Trophoblast cell (in vitro differentiated cells and primary cell): ENCODE data around the gene BRD4.
"Not testable (repeated sequence)": the region's sequence is repeated elsewhere in the genome, so short reads cannot be mapped to it uniquely, and the experiment has no call there.

ENCODE experiments used
- DNase-seq, 2 donors: peaks; one replicate each; pipeline ENCODE4 v3.0.0-alpha.2; 2016
- H2AFZ ChIP-seq: 2 replicates; pipeline ENCODE4 v1.6.1; 2013; ENCODE audit warnings: low read length, moderate library complexity, mild to moderate bottlenecking; ENCODE audit not compliant: insufficient read depth, poor library complexity
- H2AK5ac ChIP-seq: 2 replicates; pipeline ENCODE4 v1.6.1; 2013; ENCODE audit warnings: mild to moderate bottlenecking, low read length
- H2BK120ac ChIP-seq: 2 replicates; pipeline ENCODE4 v1.6.1; 2013; ENCODE audit warnings: low read length, mild to moderate bottlenecking, moderate library complexity; ENCODE audit not compliant: insufficient read depth, poor library complexity
- H2BK12ac ChIP-seq: 2 replicates; pipeline ENCODE4 v1.6.1; 2013; ENCODE audit warnings: mild to moderate bottlenecking, low read length, moderate library complexity
- H2BK5ac ChIP-seq: 2 replicates; pipeline ENCODE4 v1.6.1; 2013; ENCODE audit warnings: low read length, low read depth, moderate library complexity, mild to moderate bottlenecking; ENCODE audit not compliant: poor library complexity
- H3K14ac ChIP-seq: 2 replicates; pipeline ENCODE4 v1.6.1; 2013; ENCODE audit warnings: mild to moderate bottlenecking, low read length
- H3K18ac ChIP-seq: 2 replicates; pipeline ENCODE4 v1.6.1; 2013; ENCODE audit warnings: mild to moderate bottlenecking, low read length
- H3K23ac ChIP-seq: 2 replicates; pipeline ENCODE4 v1.6.1; 2013; ENCODE audit warnings: low read length
- H3K27ac ChIP-seq: 2 replicates; pipeline ENCODE4 v1.5.1; 2013; ENCODE audit warnings: low read depth, mild to moderate bottlenecking, inconsistent platforms, low read length, moderate library complexity
- H3K27me3 ChIP-seq: 2 replicates; pipeline ENCODE4 v1.6.1; 2013; ENCODE audit warnings: inconsistent platforms, mild to moderate bottlenecking, low read length, moderate library complexity; ENCODE audit not compliant: insufficient read depth
- H3K36me3 ChIP-seq, 2 experiments: 1 replicate in 1 of 2; 2 replicates in 1 of 2; pipeline ENCODE4 v1.6.1; 2013; ENCODE audit warnings: low read length in 2 of 2, mild to moderate bottlenecking in 2 of 2, moderate library complexity in 1 of 2; ENCODE audit not compliant: insufficient read depth in 2 of 2, control insufficient read depth in 1 of 2
- H3K4ac ChIP-seq: 2 replicates; pipeline ENCODE4 v1.6.1; 2013; ENCODE audit warnings: low read depth, mild to moderate bottlenecking, low read length, moderate library complexity
- H3K4me1 ChIP-seq, 2 experiments: 1 replicate in 1 of 2; 2 replicates in 1 of 2; pipeline ENCODE4 v1.6.1; 2013; ENCODE audit warnings: low read length in 2 of 2, mild to moderate bottlenecking in 2 of 2, moderate library complexity in 1 of 2; ENCODE audit not compliant: insufficient read depth in 2 of 2, control insufficient read depth in 1 of 2
- H3K4me2 ChIP-seq: 2 replicates; pipeline ENCODE4 v1.6.1; 2013; ENCODE audit warnings: inconsistent platforms, mild to moderate bottlenecking, low read length, moderate library complexity
- H3K4me3 ChIP-seq: 2 replicates; pipeline ENCODE4 v1.5.1; 2013; ENCODE audit warnings: mild to moderate bottlenecking, low read depth, low read length, inconsistent platforms
- H3K79me1 ChIP-seq: one replicate; pipeline ENCODE4 v1.6.1; 2013; ENCODE audit warnings: low read length
- H3K79me2 ChIP-seq: 2 replicates; pipeline ENCODE4 v1.6.1; 2013; ENCODE audit warnings: low read length, mild to moderate bottlenecking; ENCODE audit not compliant: control insufficient read depth, insufficient read depth, poor library complexity
- H3K9ac ChIP-seq: 2 replicates; pipeline ENCODE4 v1.6.1; 2013; ENCODE audit warnings: mild to moderate bottlenecking, low read length
- H3K9me3 ChIP-seq: 2 replicates; pipeline ENCODE4 v1.6.1; 2013; ENCODE audit warnings: low read depth, mild to moderate bottlenecking, control low read depth, inconsistent platforms, low read length; ENCODE audit not compliant: insufficient read depth
- H4K12ac ChIP-seq: 2 replicates; pipeline ENCODE4 v1.6.1; 2013; ENCODE audit warnings: low read depth, mild to moderate bottlenecking, low read length, moderate library complexity
- H4K8ac ChIP-seq: 2 replicates; pipeline ENCODE4 v1.6.1; 2013; ENCODE audit warnings: low read depth, mild to moderate bottlenecking, low read length, moderate library complexity
- H4K91ac ChIP-seq: one replicate; pipeline ENCODE4 v1.6.1; 2013; ENCODE audit warnings: low read depth, mild to moderate bottlenecking, low read length, moderate library complexity
- WGBS: extraction: QIAGEN DNeasy Blood & Tissue Kit; methylation state at CpG from one replicate; pipeline ENCODE4 v1.1.7; 2013; ENCODE audit warnings: missing lambda C conversion rate; ENCODE audit not compliant: insufficient read length, insufficient coverage; ENCODE audit errors: extremely low coverage; 5-methylcytosine and 5-hydroxymethylcytosine counted together

BRD4 gene

GRCh38 chr19:15367439-15367838 lies 35.1 kb upstream of the BRD4 start:
- H4K12ac ChIP-seq: no peak overlapping the region
- no peak overlapping the region for H3K27ac ChIP-seq
- no peaks in the 10 kb centered on the region for H3K79me1 ChIP-seq
- H3K4me3 ChIP-seq: no peak overlapping the region
- H3K9me3 ChIP-seq: peaks cover 2% of the 10 kb centered on the region
- H3K4ac ChIP-seq: no peak overlapping the region
- no peak overlapping the region for H3K23ac ChIP-seq
- H2BK120ac ChIP-seq: no peak overlapping the region
- no peak overlapping the region for H3K4me2 ChIP-seq
- no peak overlapping the region for H2AFZ ChIP-seq
- no peaks in the 10 kb centered on the region for H3K27me3 ChIP-seq
- peaks cover 66 to 70% of the 10 kb centered on the region in 2 experiments for H3K36me3 ChIP-seq
- H3K79me2 ChIP-seq: no peaks in the 10 kb centered on the region
- no peak overlapping the region for H2BK12ac ChIP-seq
- H4K8ac ChIP-seq: no peak overlapping the region
- H2BK5ac ChIP-seq: no peak overlapping the region
- no peak overlapping the region for H4K91ac ChIP-seq
- no peak for DNase-seq
- H2AK5ac ChIP-seq: no peak overlapping the region
- H3K4me1 ChIP-seq: no peaks in the 10 kb centered on the region
- no peak overlapping the region for H3K9ac ChIP-seq
- no CpG with 5 or more reads among the region's 3 CpGs for WGBS
- H3K14ac ChIP-seq: no peak overlapping the region
- H3K18ac ChIP-seq: no peak overlapping the region

- Histone ChIP-seq H2BK120ac (no peak overlapping the region), H4K91ac (no peak overlapping the region), H3K4me3 (no peak overlapping the region), H2BK12ac (no peak overlapping the region), H3K4me2 (no peak overlapping the region), H3K36me3 (peaks cover 66 to 68% of the 10 kb centered on the region in 2 experiments), H3K23ac (no peak overlapping the region), H2AFZ (no peak overlapping the region), H3K79me1 (no peaks in the 10 kb centered on the region), H3K18ac (no peak overlapping the region), H3K9me3 (no peaks in the 10 kb centered on the region), H3K27me3 (no peaks in the 10 kb centered on the region), H3K14ac (no peak overlapping the region), H3K9ac (no peak overlapping the region), H2AK5ac (no peak overlapping the region), H2BK5ac (no peak overlapping the region), H3K4ac (peak overlapping the region; percentile 20), H4K8ac (no peak overlapping the region), H3K27ac (no peak overlapping the region), H4K12ac (no peak overlapping the region), H3K79me2 (no peaks in the 10 kb centered on the region), H3K4me1 (no peaks in the 10 kb centered on the region)
- DNase-seq: no peak
- WGBS: no CpG with 5 or more reads among the region's 6 CpGs
Measured at GRCh38 chr19:15365264-15365663, 32.9 kb upstream of the BRD4 start.

- no CpG with 5 or more reads among the region's 3 CpGs for WGBS
- H3K9ac ChIP-seq: not testable (repeated sequence)
Measured at GRCh38 chr19:15363791-15364190, 31.5 kb upstream of the BRD4 start.

DNA sequence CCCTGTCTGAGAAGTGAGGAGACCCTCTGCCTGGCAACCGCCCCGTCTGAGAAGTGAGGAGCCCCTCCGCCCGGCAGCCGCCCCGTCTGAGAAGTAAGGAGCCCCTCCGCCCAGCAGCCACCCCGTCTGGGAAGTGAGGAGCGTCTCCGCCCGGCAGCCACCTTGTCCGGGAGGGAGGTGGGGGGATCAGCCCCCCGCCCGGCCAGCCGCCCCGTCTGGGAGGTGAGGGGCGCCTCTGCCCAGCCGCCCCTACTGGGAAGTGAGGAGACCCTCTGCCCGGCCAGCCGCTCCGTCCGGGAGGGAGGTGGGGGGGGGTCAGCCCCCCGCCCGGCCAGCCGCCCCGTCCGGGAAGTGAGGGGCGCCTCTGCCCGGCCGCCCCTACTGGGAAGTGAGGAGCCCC lies 30.7 kb upstream of the BRD4 start:
- not testable (repeated sequence) for H3K27me3 ChIP-seq, H4K12ac ChIP-seq, H2AFZ ChIP-seq, DNase-seq, H3K23ac ChIP-seq, H3K79me2 ChIP-seq, H4K8ac ChIP-seq, H2BK12ac ChIP-seq, H3K9me3 ChIP-seq, H3K4me3 ChIP-seq, H3K79me1 ChIP-seq, H3K27ac ChIP-seq, H3K18ac ChIP-seq, H3K4me1 ChIP-seq, H3K4ac ChIP-seq, H3K9ac ChIP-seq, H2BK5ac ChIP-seq, H4K91ac ChIP-seq, H3K4me2 ChIP-seq, H2BK120ac ChIP-seq, H2AK5ac ChIP-seq, H3K14ac ChIP-seq
- peaks cover 56 to 65% of the 10 kb centered on the region in 2 experiments for H3K36me3 ChIP-seq
- no CpG with 5 or more reads among the region's 30 CpGs for WGBS

More at GRCh38 chr19:15363791-15364190, 31.5 kb upstream of the BRD4 start:
- not testable (repeated sequence) for H3K4me3 ChIP-seq, H3K4me1 ChIP-seq, H3K79me2 ChIP-seq, H2AFZ ChIP-seq, DNase-seq, H3K27ac ChIP-seq, H2AK5ac ChIP-seq, H3K23ac ChIP-seq, H3K18ac ChIP-seq, H3K4me2 ChIP-seq, H2BK120ac ChIP-seq, H3K27me3 ChIP-seq, H3K14ac ChIP-seq, H4K12ac ChIP-seq, H2BK5ac ChIP-seq, H3K9me3 ChIP-seq, H4K8ac ChIP-seq, H2BK12ac ChIP-seq, H3K4ac ChIP-seq, H4K91ac ChIP-seq, H3K79me1 ChIP-seq
- peaks cover 57 to 65% of the 10 kb centered on the region in 2 experiments for H3K36me3 ChIP-seq
